Mesothelial cell of epicardium (in vitro differentiated cells): ENCODE data around the gene RAD9A. TPM values are rescaled to one million over a fixed set of nuclear protein-coding genes. Genes with fewer than 3 reads are reported as not detected.

Experiments
- DNase-seq, 2 experiments: peaks; one replicate each; pipeline ENCODE4 v3.0.0; 2021; ENCODE audit warnings: low spot score in 2 of 2; ENCODE audit not compliant: unreplicated experiment in 2 of 2
- H3K27ac Mint-ChIP-seq: 2 replicates; pipeline ENCODE4 v1.8.0; 2021; ENCODE audit warnings: mixed read lengths
- H3K27me3 Mint-ChIP-seq: 2 replicates; pipeline ENCODE4 v1.8.0; 2021; ENCODE audit warnings: low read depth, mixed read lengths
- H3K36me3 Mint-ChIP-seq: 2 replicates; pipeline ENCODE4 v1.8.0; 2021; ENCODE audit warnings: mixed read lengths
- H3K4me1 Mint-ChIP-seq: 2 replicates; pipeline ENCODE4 v1.8.0; 2021; ENCODE audit warnings: mixed read lengths
- H3K4me3 Mint-ChIP-seq: 2 replicates; pipeline ENCODE4 v1.8.0; 2021; ENCODE audit warnings: mild to moderate bottlenecking, moderate library complexity, mixed read lengths
- H3K9me3 Mint-ChIP-seq: 2 replicates; pipeline ENCODE4 v1.8.0; 2021; ENCODE audit warnings: mixed read lengths
- CTCF ChIP-seq: fragments of 200-600 bp; sonication (generic); IDR thresholded peaks from one replicate; pipeline ENCODE4 v1.5.0; 2021; ENCODE audit warnings: antibody characterized with exemption; ENCODE audit not compliant: unreplicated experiment
- total RNA-seq: library from RNA; stranded (reverse); gene quantifications from 3 replicates; pipeline ENCODE4 v1.2.1, GENCODE V29; 2021

RAD9A gene
- total RNA-seq, 1 donor from 2014 or later: 44.7 TPM

DNA sequence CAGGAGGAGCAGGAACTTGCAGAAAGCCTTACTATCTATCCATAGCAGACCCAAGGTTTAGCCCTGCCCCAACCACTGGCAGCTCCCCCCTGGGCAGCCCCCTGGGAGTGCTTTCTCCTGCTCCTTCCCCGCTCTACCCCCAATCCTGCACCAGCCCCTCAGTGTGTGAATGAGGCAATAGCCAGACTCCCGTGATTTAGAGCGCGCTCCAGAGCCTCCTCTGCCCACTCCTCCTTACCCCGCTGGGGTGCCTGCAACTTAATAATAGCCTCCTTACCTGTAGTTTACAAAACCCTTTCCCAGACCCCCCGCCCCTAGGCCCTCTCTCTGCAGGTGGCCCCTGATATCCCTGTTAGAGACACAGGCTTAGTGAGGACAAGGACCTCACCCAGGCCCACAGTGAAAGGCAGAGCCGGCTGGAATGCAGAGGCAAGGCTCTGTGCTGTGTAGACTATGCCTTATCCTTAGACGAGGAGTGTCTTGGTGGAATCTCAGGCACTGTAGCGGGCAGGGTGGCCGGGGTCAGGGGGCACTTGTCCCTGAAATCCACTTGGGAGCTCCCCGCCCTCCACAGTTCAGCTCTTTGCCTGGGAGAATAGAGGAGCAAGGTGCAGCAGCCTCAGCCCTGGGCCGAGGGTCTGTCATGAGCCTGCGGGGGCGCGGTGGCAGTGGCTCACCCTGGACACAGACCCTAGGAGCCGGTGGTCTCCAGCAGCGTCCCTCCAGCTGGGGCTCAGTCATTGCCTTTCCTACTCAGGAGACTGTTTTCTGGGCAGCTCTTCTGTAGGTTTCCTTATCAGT, 19.4 kb downstream of the RAD9A start:
- H3K4me3 Mint-ChIP-seq: no peak overlapping the region
- peaks cover 52% of the 10 kb centered on the region for H3K27me3 Mint-ChIP-seq
- H3K36me3 Mint-ChIP-seq: no peaks in the 10 kb centered on the region
- H3K9me3 Mint-ChIP-seq: no peaks in the 10 kb centered on the region
- H3K4me1 Mint-ChIP-seq: peaks cover 12% of the 10 kb centered on the region
- H3K27ac Mint-ChIP-seq: no peak overlapping the region
- no peak for TF ChIP-seq CTCF
- DNase-seq: no peak

- no peaks in the 10 kb centered on the region for H3K36me3 Mint-ChIP-seq
- no peak for DNase-seq
- H3K9me3 Mint-ChIP-seq: no peaks in the 10 kb centered on the region
- no peak for TF ChIP-seq CTCF
- H3K4me1 Mint-ChIP-seq: peaks cover 18% of the 10 kb centered on the region
- peaks cover 58% of the 10 kb centered on the region for H3K27me3 Mint-ChIP-seq
- no peak overlapping the region for H3K27ac Mint-ChIP-seq
- H3K4me3 Mint-ChIP-seq: no peak overlapping the region
Observed at GRCh38 chr11:67411785-67412152, 20.0 kb downstream of the RAD9A start.

DNA sequence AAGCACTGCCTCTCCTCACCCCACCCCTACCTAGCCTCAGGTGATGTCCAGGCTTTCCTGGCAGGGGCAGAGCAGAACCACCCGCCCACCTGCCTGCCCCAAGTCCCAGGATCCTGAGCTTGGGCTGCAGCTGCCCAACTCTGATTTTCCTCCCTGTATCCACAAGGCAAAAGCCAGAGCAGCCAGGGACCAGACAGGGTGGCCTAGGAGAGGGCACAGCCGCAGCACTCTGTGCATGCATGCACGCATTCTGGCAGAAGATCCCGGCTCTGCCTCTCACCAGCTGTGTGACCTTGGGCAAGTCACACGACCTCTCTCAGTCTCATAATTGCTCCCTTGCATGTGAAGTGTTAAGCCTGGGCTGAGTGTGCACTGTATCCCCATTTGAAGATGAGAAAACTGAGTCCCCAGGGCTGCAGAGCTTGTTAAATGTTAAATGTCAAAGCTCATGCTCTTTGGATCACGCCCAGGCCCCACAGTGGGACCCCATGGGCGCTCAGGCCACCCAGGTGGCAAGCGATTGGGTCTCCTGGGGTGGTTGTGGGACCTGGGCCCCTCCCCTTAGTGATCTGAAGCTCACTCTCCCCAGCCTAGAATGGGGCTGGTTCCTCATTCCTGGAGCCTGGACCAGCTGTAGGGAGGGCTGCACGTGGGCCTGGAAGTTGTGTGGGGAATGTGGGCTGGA, 20.9 kb downstream of the RAD9A start:
- TF ChIP-seq CTCF: no peak
- no peak overlapping the region for H3K4me3 Mint-ChIP-seq
- H3K9me3 Mint-ChIP-seq: no peaks in the 10 kb centered on the region
- no peak for DNase-seq
- H3K4me1 Mint-ChIP-seq: peaks cover 17% of the 10 kb centered on the region
- no peak overlapping the region for H3K27ac Mint-ChIP-seq
- no peaks in the 10 kb centered on the region for H3K36me3 Mint-ChIP-seq
- H3K27me3 Mint-ChIP-seq: peaks cover 56% of the 10 kb centered on the region

- H3K27ac Mint-ChIP-seq: peak overlapping the region; percentile 3
Observed at GRCh38 chr11:67413266-67413849, 21.6 kb downstream of the RAD9A start.

More at GRCh38 chr11:67413266-67413849, 21.6 kb downstream of the RAD9A start:
- no peaks in the 10 kb centered on the region for H3K36me3 Mint-ChIP-seq
- DNase-seq: no peak
- peak overlapping the region; percentile 24 for H3K4me3 Mint-ChIP-seq
- TF ChIP-seq CTCF: no peak
- H3K9me3 Mint-ChIP-seq: no peaks in the 10 kb centered on the region
- H3K27me3 Mint-ChIP-seq: peaks cover 53% of the 10 kb centered on the region
- peaks cover 17% of the 10 kb centered on the region for H3K4me1 Mint-ChIP-seq
